GM12801 (cell line): ENCODE measurements around the gene PIMREG.

Experiments used
- CTCF ChIP-seq: IDR thresholded peaks from one replicate; pipeline ENCODE4 v1.5.1; 2011; ENCODE audit warnings: control low read depth; ENCODE audit not compliant: insufficient read length; ENCODE audit errors: extremely low read depth

The PIMREG gene

GRCh38 chr17:6470751-6471521, 26.7 kb downstream of the PIMREG start:
- TF ChIP-seq CTCF: no peak

GRCh38 chr17:6471531-6472465, 27.5 kb downstream of the PIMREG start:
- no peak for TF ChIP-seq CTCF

GRCh38 chr17:6472517-6472916, 28.3 kb downstream of the PIMREG start:
- no peak for TF ChIP-seq CTCF

- no peak for TF ChIP-seq CTCF
Measured at GRCh38 chr17:6473128-6473767, 29.0 kb downstream of the PIMREG start.

- no peak for TF ChIP-seq CTCF
Measured at GRCh38 chr17:6474376-6474775, 30.1 kb downstream of the PIMREG start.

GRCh38 chr17:6474906-6475305, 30.7 kb downstream of the PIMREG start:
- no peak for TF ChIP-seq CTCF

GRCh38 chr17:6475411-6475810, 31.2 kb downstream of the PIMREG start:
- TF ChIP-seq CTCF: no peak
